NCI-H128 (cell line): Measurements from ENCODE around the gene UNC93B1.

Source experiments
- DNase-seq: peaks from one replicate; lab custom pipeline; 2025; ENCODE audit not compliant: unreplicated experiment; lab: John Stamatoyannopoulos, UW

The UNC93B1 gene

DNA sequence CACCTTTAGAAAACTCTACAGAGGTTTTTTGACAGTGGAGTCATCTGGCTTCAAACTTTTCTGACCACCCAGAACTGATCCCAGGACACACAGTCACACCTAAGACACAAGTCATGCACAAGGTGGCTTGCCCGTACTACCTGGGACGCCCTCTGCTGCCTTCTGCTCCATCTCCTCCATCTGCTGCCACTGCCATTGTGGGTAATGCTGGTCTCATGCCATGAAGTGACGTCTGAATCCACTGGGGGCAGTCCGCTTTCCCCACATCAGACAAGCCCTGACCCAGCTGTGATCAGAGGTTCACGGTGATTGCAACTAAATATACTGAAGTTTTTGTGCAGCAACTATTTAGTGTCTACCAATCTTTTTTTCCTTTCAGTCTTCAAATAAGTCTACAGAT is 21.1 kb upstream of the UNC93B1 start:
- DNase-seq = no peak

GRCh38 chr11:68024508-68024907 is 20.6 kb upstream of the UNC93B1 start:
- no peak for DNase-seq

- no peak for DNase-seq
Observed at GRCh38 chr11:68022531-68022930, 18.6 kb upstream of the UNC93B1 start.

GRCh38 chr11:68021167-68021787 is 17.4 kb upstream of the UNC93B1 start:
- DNase-seq = no peak

GRCh38 chr11:68020575-68020974 is 16.7 kb upstream of the UNC93B1 start:
- DNase-seq = no peak

DNA sequence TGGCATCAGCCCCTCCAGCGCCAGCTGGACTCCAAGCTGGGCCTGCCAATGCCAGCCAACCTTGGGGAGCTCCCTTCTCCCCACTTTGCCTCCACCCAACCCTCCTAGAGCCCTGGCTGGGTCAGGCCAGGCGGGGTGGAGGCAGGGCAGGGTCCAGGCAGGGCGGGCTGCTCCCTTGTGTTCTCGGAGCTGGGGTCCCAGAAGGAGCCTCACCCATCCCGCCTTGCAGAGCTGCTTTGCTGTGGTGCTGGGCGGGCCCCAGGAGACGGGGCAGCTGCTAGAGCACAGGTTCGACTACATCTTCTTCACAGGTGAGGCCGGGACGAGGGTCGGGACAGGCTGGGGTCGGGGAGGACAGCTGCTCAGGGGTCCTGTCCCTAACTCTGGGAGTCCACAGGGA is 15.6 kb upstream of the UNC93B1 start:
- no peak for DNase-seq

DNA sequence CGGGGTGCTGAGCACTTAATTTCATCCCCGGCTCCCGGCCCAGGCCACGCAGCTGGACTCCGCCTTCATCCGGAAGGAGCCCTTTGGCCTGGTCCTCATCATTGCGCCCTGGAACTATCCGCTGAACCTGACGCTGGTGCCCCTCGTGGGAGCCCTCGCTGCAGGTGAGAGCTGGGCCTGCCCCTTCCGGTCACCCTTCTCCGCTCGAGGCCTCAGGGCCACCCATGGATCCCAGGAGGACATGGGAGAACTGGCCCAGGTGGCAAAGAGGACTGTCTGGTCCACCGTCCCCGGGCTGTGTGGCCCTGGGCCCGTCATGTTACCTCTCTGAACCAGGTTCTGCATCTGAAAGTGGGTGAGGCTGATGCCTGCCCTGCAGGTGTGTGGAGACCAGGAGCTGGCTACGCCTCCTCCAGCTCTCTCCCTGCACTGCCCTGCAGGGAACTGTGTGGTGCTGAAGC is 14.9 kb upstream of the UNC93B1 start:
- DNase-seq = no peak

GRCh38 chr11:68017980-68018729 is 14.3 kb upstream of the UNC93B1 start:
- no peak for DNase-seq

DNA sequence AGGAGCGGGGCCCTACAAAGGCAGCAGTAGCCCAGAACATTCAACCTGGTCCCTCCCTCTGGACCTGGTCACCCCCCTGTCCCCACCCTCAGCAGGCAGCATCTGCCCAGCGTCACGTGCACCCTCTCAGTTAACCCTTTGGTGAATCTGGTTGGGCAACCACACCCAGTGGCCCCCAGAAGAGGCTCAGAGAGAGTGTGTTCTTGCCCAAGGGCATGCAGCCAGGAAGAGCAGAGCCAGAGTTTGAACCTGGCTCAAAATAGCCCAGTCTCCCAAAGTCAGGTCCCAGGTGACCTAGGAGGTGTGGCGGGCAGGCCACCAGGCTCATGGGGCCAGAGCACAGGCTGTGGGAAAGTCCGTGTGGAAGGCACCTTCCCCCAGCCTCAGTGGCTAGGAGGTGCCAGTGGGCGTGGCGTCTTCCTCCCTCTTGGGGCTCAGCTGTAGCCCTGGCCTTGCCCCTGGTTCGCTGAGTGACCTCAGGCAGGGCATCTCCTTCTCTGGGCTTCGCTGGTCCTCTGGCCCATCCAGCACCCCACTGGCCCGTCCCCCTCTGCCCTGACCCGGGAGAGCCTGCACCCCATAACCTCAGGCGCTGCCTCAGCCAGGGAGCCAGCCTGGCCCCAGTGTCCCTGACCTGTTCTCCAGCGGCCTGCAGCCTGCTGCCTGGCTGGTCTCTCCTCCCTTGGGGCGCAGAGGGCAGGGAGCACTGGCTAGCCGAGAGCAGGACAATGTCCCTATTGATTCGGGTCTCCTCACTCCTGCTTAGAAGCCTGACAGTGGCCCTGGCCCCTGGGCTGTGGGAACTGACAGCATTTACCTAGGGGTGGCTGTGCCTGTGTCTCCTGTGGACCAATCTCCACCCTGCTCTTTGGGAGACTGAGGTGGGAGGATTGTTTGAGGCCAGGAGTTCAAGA is 13.3 kb upstream of the UNC93B1 start:
- no peak for DNase-seq

- DNase-seq = no peak
Observed at GRCh38 chr11:68016161-68016903, 12.4 kb upstream of the UNC93B1 start.

- DNase-seq = no peak
Observed at GRCh38 chr11:68015467-68015866, 11.6 kb upstream of the UNC93B1 start.

GRCh38 chr11:68014947-68015447 is 11.1 kb upstream of the UNC93B1 start:
- DNase-seq = no peak

DNA sequence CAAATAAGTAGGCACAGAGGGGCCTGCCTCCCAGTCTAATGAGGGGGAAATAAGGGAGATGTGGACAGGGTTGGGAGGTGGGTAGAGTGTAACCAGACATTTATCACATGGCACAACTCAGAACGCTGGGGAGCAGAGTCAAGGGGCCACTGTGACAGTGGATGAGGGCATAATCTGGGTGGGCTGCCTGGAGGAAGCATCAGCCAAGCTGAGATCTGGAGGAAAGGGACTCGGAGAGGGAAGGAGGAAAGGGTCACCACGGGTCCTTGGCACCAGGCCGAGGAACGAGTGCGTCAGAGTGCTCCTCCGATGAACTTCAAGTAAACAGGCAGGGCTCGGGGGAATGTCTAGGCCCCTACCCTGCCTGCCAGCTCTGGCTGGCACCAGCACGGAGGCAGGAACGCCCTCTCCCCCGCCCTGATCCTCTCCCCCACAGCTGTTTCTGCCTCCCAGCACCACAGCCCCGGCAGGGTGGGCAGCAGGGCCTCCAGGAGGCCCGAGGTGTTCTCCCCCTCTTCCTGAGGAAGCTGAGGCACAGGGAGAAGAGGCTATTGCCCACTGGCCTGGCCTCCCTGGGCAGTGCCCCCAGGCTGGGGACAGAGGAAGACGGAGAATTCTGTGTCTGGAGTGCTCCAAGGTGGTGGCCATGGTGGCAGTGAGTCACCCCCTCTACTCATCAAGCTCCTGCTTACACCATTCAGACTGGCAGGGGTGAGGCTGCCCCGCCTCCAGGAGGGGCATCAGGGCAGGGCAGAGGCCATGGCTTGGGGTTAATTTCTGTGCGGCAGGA is 10.5 kb upstream of the UNC93B1 start:
- no peak for DNase-seq

- no peak for DNase-seq
Observed at GRCh38 chr11:68013611-68014156, 9.8 kb upstream of the UNC93B1 start.

DNA sequence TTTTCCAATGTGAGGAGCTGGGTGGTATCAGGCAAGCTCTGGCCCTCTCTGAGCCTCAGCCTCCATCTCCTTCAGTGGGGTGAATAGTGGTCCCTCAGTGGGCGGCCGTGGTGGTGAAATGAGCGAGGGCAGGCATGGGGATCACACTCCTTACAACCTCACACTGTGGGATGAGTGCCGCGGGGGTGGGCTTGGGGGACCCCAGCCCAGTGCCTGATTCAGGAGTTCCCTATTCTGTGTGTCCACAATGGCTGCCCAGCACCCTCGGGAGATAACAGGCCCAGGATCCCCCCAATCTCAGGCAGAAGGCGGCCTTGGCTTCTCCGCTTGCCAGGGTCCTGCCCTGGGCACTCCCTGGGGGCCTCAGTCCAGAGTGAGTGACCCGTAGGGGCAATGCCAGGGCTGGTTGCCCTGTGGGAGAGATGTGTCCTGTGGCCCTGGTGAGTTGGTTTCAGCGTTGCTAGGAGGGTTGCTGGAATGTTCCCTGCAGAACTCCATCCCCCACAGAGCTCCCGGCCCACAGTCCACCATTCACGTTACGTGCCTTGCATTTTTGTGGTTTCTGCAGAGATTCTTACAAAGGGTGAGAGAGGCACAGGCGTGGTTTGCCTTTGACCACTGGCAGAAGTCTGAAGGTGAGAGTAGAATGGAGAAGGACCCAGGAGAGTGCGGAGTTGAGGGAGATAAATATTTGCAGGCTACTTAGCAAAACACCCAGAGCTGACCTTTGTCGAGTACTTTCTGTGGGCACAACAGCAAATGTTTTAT is 9.1 kb upstream of the UNC93B1 start:
- no peak for DNase-seq

DNA sequence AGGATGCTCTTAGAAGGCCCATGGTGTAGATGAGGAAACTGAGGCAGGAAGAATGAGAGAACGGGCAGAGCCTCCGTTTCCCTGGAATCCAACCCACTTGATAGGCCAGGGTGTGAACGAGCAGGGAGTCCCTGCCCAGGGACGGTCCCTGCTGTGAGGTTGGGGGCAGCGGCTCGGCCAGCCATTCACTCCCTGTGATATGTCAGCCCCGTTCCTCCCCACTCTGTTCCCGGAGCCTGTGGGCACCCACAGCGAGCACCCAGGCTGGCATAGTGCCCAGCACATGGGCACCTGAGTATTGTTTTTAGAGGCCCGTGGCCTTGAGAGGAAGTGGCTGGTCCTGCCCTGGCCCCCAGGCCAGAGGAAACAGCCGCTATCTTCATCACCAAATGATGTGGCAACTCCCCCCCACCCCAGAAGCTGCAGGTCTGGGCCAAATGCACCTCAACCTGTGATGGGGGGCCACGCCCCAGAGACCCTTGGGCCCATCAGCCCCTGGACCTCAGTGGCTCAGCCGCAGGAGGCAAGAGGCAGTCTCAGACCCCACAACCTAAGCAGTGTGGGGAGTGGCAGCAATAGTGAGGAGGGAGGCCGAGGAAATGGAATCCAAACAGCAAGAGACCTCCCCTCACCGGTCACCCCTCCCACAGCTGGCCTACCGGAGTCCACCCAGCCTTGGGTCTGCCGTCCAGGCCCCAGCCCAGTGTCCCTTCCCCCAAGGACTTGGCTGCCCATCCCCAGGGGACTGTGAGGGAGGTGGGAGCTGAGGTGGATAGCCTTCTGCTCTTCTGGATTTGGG is 8.3 kb upstream of the UNC93B1 start:
- no peak for DNase-seq

GRCh38 chr11:68011051-68011943 is 7.4 kb upstream of the UNC93B1 start:
- DNase-seq = no peak
